HFFc6 (cell line): ENCODE data around the gene FHDC1. TPM values are rescaled to one million over a fixed set of nuclear protein-coding genes. Genes with fewer than 3 reads are reported as not detected.

ENCODE experiments used
- DNase-seq: peaks from one replicate; pipeline ENCODE4 v3.0.0-alpha.2; 2018
- H3K27ac Mint-ChIP-seq: 2 replicates; pipeline ENCODE4 v1.8.0; 2020; ENCODE audit warnings: mild to moderate bottlenecking, mixed read lengths
- H3K27me3 Mint-ChIP-seq: 2 replicates; pipeline ENCODE4 v1.8.0; 2021; ENCODE audit warnings: mild to moderate bottlenecking, moderate library complexity, mixed read lengths; ENCODE audit not compliant: insufficient read depth
- H3K36me3 Mint-ChIP-seq: 2 replicates; pipeline ENCODE4 v1.8.0; 2021; ENCODE audit warnings: low read depth, mixed read lengths
- H3K4me1 Mint-ChIP-seq: 2 replicates; pipeline ENCODE4 v1.8.0; 2020; ENCODE audit warnings: low read depth, mixed read lengths
- H3K4me3 Mint-ChIP-seq: 2 replicates; pipeline ENCODE4 v1.8.0; 2020; ENCODE audit warnings: mild to moderate bottlenecking, moderate library complexity, mixed read lengths
- H3K9me3 Mint-ChIP-seq: 2 replicates; pipeline ENCODE4 v1.8.0; 2020; ENCODE audit warnings: mild to moderate bottlenecking, mixed read lengths
- CTCF ChIP-seq: fragments of 200-600 bp; sonication (generic); IDR thresholded peaks from 2 replicates; pipeline ENCODE4 v1.5.0; 2021; ENCODE audit warnings: antibody characterized with exemption, mild to moderate bottlenecking
- total RNA-seq, 6 experiments: library from RNA; stranded (reverse); fragmentation: NEBNext Ultra II Directional; extraction: Animal tissue kit (Norgen Biotek cat#: 25700); gene quantifications; 2 replicates in 1 of 6; 3 replicates in 5 of 6; pipeline ENCODE4 v1.2.3, GENCODE V29; 2021

Gene FHDC1
- total RNA-seq, 6 experiments from 2014 or later, result 0.19 to 0.66 (median 0.28) TPM

- Mint-ChIP-seq H3K9me3 (no peaks in the 10 kb centered on the region), H3K27ac (no peak overlapping the region), H3K27me3 (no peaks in the 10 kb centered on the region; the same call in 1 of the 2 replicates), H3K4me1 (peaks cover 42% of the 10 kb centered on the region), H3K36me3 (no peaks in the 10 kb centered on the region), H3K4me3 (no peak overlapping the region)
- no peak for DNase-seq
- no peak for TF ChIP-seq CTCF
Measured at GRCh38 chr4:152953514-152953913, 17.4 kb downstream of the FHDC1 start.

GRCh38 chr4:152954741-152955140 is 18.6 kb downstream of the FHDC1 start:
- H3K4me1 Mint-ChIP-seq, result peaks cover 42% of the 10 kb centered on the region
- H3K36me3 Mint-ChIP-seq, result no peaks in the 10 kb centered on the region
- H3K4me3 Mint-ChIP-seq, result no peak overlapping the region

GRCh38 chr4:152956147-152956546 is 20.0 kb downstream of the FHDC1 start:
- Mint-ChIP-seq H3K27me3 (no peaks in the 10 kb centered on the region; the same call in 1 of the 2 replicates), H3K27ac (no peak overlapping the region), H3K36me3 (no peaks in the 10 kb centered on the region), H3K4me3 (peak overlapping the region; percentile 41; the same call in 1 of the 2 replicates), H3K4me1 (peaks cover 40% of the 10 kb centered on the region), H3K9me3 (no peaks in the 10 kb centered on the region)
- no peak for TF ChIP-seq CTCF
- DNase-seq, result no peak

More at GRCh38 chr4:152954741-152955140, 18.6 kb downstream of the FHDC1 start:
- no peak overlapping the region for H3K27ac Mint-ChIP-seq
- no peak for TF ChIP-seq CTCF
- H3K9me3 Mint-ChIP-seq, result no peaks in the 10 kb centered on the region
- H3K27me3 Mint-ChIP-seq, result no peaks in the 10 kb centered on the region; the same call in 1 of the 2 replicates
- DNase-seq, result no peak

- TF ChIP-seq CTCF, result no peak
- DNase-seq, result peak; percentile 29
- H3K4me3 Mint-ChIP-seq, result peak overlapping the region; percentile 41; the same call in 1 of the 2 replicates
- no peaks in the 10 kb centered on the region for H3K9me3 Mint-ChIP-seq
- peak overlapping the region; percentile 53; the same call in 1 of the 2 replicates for H3K27ac Mint-ChIP-seq
- H3K4me1 Mint-ChIP-seq, result peaks cover 33% of the 10 kb centered on the region
- H3K36me3 Mint-ChIP-seq, result no peaks in the 10 kb centered on the region
- no peaks in the 10 kb centered on the region; the same call in 1 of the 2 replicates for H3K27me3 Mint-ChIP-seq
Measured at GRCh38 chr4:152956650-152957436, 20.7 kb downstream of the FHDC1 start.

GRCh38 chr4:152957437-152958171 is 21.5 kb downstream of the FHDC1 start:
- H3K27ac Mint-ChIP-seq, result no peak overlapping the region

More at GRCh38 chr4:152957437-152958171, 21.5 kb downstream of the FHDC1 start:
- H3K4me1 Mint-ChIP-seq, result peaks cover 28% of the 10 kb centered on the region
- H3K9me3 Mint-ChIP-seq, result no peaks in the 10 kb centered on the region
- no peak overlapping the region for H3K4me3 Mint-ChIP-seq
- H3K27me3 Mint-ChIP-seq, result no peaks in the 10 kb centered on the region; the same call in 1 of the 2 replicates
- TF ChIP-seq CTCF, result no peak
- no peak for DNase-seq
- H3K36me3 Mint-ChIP-seq, result no peaks in the 10 kb centered on the region
